Endothelial cell (in vitro differentiated cells): ENCODE measurements around the gene TJP3. TPM values are rescaled to one million over a fixed set of nuclear protein-coding genes. Genes with fewer than 3 reads are reported as not detected.
A peak's percentile ranks its signal among the peaks of the same experiment; 100 is the strongest.

Source experiments
- DNase-seq: peaks from one replicate; pipeline ENCODE4 v3.0.0; 2021; ENCODE audit warnings: low spot score
- H3K27ac Mint-ChIP-seq: one replicate; pipeline ENCODE4 v1.8.0; 2021; ENCODE audit warnings: mixed read lengths, inconsistent platforms; ENCODE audit not compliant: unreplicated experiment
- H3K27me3 Mint-ChIP-seq: one replicate; pipeline ENCODE4 v1.8.0; 2021; ENCODE audit warnings: mild to moderate bottlenecking, moderate library complexity, mixed read lengths, inconsistent platforms; ENCODE audit not compliant: unreplicated experiment
- H3K36me3 Mint-ChIP-seq: one replicate; pipeline ENCODE4 v1.8.0; 2021; ENCODE audit warnings: mild to moderate bottlenecking, low read depth, mixed read lengths, inconsistent platforms; ENCODE audit not compliant: unreplicated experiment
- H3K4me1 Mint-ChIP-seq: one replicate; pipeline ENCODE4 v1.8.0; 2021; ENCODE audit warnings: mild to moderate bottlenecking, mixed read lengths, inconsistent platforms; ENCODE audit not compliant: unreplicated experiment
- H3K4me3 Mint-ChIP-seq: one replicate; pipeline ENCODE4 v1.8.0; 2021; ENCODE audit warnings: mild to moderate bottlenecking, mixed read lengths, inconsistent platforms; ENCODE audit not compliant: unreplicated experiment
- H3K9me3 Mint-ChIP-seq: one replicate; pipeline ENCODE4 v1.8.0; 2021; ENCODE audit warnings: mixed read lengths, inconsistent platforms; ENCODE audit not compliant: unreplicated experiment
- CTCF ChIP-seq: fragments of 200-600 bp; sonication (generic); IDR thresholded peaks from one replicate; pipeline ENCODE4 v1.5.0; 2021; ENCODE audit warnings: antibody characterized with exemption; ENCODE audit not compliant: unreplicated experiment
- total RNA-seq: library from RNA; stranded (reverse); fragmentation: NEBNext Ultra II Directional; extraction: Animal tissue kit (Norgen Biotek cat#: 25700); gene quantifications from one replicate; pipeline ENCODE4 v1.2.1, GENCODE V29; 2021; ENCODE audit not compliant: unreplicated experiment

The TJP3 gene
- total RNA-seq, 1 donor from 2014 or later: 3.1 TPM

GRCh38 chr19:3725121-3725520 lies 16.9 kb downstream of the TJP3 start:
- TF ChIP-seq CTCF: no peak
- Mint-ChIP-seq H3K9me3 (no peaks in the 10 kb centered on the region), H3K4me3 (no peak overlapping the region), H3K27ac (no peak overlapping the region), H3K27me3 (no peaks in the 10 kb centered on the region), H3K36me3 (no peaks in the 10 kb centered on the region), H3K4me1 (peaks cover 2% of the 10 kb centered on the region)
- no peak for DNase-seq

GRCh38 chr19:3725640-3726310 lies 17.6 kb downstream of the TJP3 start:
- H3K4me3 Mint-ChIP-seq: no peak overlapping the region
- DNase-seq: no peak
- no peaks in the 10 kb centered on the region for H3K27me3 Mint-ChIP-seq
- no peak overlapping the region for H3K27ac Mint-ChIP-seq
- H3K4me1 Mint-ChIP-seq: peaks cover under 1% of the 10 kb centered on the region
- no peaks in the 10 kb centered on the region for H3K36me3 Mint-ChIP-seq
- no peak for TF ChIP-seq CTCF
- H3K9me3 Mint-ChIP-seq: no peaks in the 10 kb centered on the region

GRCh38 chr19:3730457-3730958 lies 22.3 kb downstream of the TJP3 start:
- Mint-ChIP-seq H3K9me3 (no peaks in the 10 kb centered on the region), H3K4me3 (no peak overlapping the region), H3K4me1 (no peaks in the 10 kb centered on the region), H3K36me3 (no peaks in the 10 kb centered on the region), H3K27me3 (no peaks in the 10 kb centered on the region), H3K27ac (no peak overlapping the region)
- DNase-seq: no peak
- TF ChIP-seq CTCF: no peak

GRCh38 chr19:3732108-3732507 lies 23.9 kb downstream of the TJP3 start:
- Mint-ChIP-seq H3K4me3 (no peak overlapping the region), H3K27ac (no peak overlapping the region), H3K36me3 (no peaks in the 10 kb centered on the region), H3K27me3 (no peaks in the 10 kb centered on the region), H3K4me1 (no peaks in the 10 kb centered on the region), H3K9me3 (no peaks in the 10 kb centered on the region)
- no peak for DNase-seq
- peak; percentile 11 for TF ChIP-seq CTCF

GRCh38 chr19:3733549-3734309 lies 25.5 kb downstream of the TJP3 start:
- TF ChIP-seq CTCF: no peak
- Mint-ChIP-seq H3K27me3 (no peaks in the 10 kb centered on the region), H3K9me3 (no peaks in the 10 kb centered on the region), H3K36me3 (peaks cover 9% of the 10 kb centered on the region), H3K27ac (no peak overlapping the region), H3K4me3 (peak overlapping the region; percentile 31), H3K4me1 (no peaks in the 10 kb centered on the region)
- DNase-seq: no peak
